IMR-90 (cell line): ENCODE results near the gene DPH7. TPM values are rescaled to one million over a fixed set of nuclear protein-coding genes. Genes with fewer than 3 reads are reported as not detected.

Source experiments
- ATAC-seq: fragments of 200-7000 bp; cut with Tn5 transposase; 2 replicates; pipeline ENCODE4 v1.9.1; 2020; ENCODE audit warnings: low read depth, mild to moderate bottlenecking, moderate library complexity
- BruUV-seq: library from RNA; stranded (reverse); fragments of 400-500 nt; replicated peaks from 2 replicates; lab custom pipeline; 2021; lab: Mats Ljungman, UMichigan
- CTCF ChIA-PET: fragments of 300-600 bp; formaldehyde crosslinking; extraction: SDS; loops from one replicate; lab custom pipeline; 2021; ENCODE audit warnings: antibody characterized with exemption; lab: Yijun Ruan, JAX
- POLR2A ChIA-PET: fragments of 300-600 bp; sonication (Branson Sonifier 250); formaldehyde crosslinking; loops from one replicate; lab custom pipeline; 2022; ENCODE audit warnings: antibody characterized with exemption; ENCODE audit not compliant: unreplicated experiment; lab: Charles Lee
- DNase-seq: peaks from one replicate; pipeline ENCODE4 v3.0.0; 2013
- H2AFZ ChIP-seq: replicated peaks from 2 replicates; pipeline ENCODE3; 2013; ENCODE audit warnings: low read length, mild to moderate bottlenecking; ENCODE audit not compliant: poor library complexity
- H2AK5ac ChIP-seq: 2 replicates; pipeline ENCODE4 v1.6.1; 2013; ENCODE audit warnings: low read depth, low read length, inconsistent platforms
- H2AK9ac ChIP-seq: replicated peaks from 2 replicates; pipeline ENCODE3; 2013; ENCODE audit warnings: mild to moderate bottlenecking, low read depth, low read length, moderate library complexity; ENCODE audit not compliant: poor library complexity
- H2BK120ac ChIP-seq: 2 replicates; pipeline ENCODE4 v1.6.1; 2013; ENCODE audit warnings: low read depth, low read length, inconsistent platforms
- H2BK15ac ChIP-seq: 3 replicates; pipeline ENCODE4 v1.6.1; 2013; ENCODE audit warnings: low read depth, low read length, inconsistent platforms
- H2BK20ac ChIP-seq: 2 replicates; pipeline ENCODE4 v1.6.1; 2013; ENCODE audit warnings: low read depth, mild to moderate bottlenecking, inconsistent platforms, low read length, moderate library complexity
- H2BK5ac ChIP-seq: 2 replicates; pipeline ENCODE4 v1.6.1; 2013; ENCODE audit warnings: mild to moderate bottlenecking, low read depth, low read length, inconsistent platforms; ENCODE audit not compliant: poor library complexity, severe bottlenecking
- H3K14ac ChIP-seq: replicated peaks from 2 replicates; pipeline ENCODE4 v1.6.1; 2013; ENCODE audit warnings: low read depth, low read length, inconsistent platforms
- H3K18ac ChIP-seq: 2 replicates; pipeline ENCODE4 v1.6.1; 2013; ENCODE audit warnings: low read depth, low read length, control low read depth
- H3K23ac ChIP-seq: 2 replicates; pipeline ENCODE4 v1.6.1; 2013; ENCODE audit warnings: low read depth, low read length, inconsistent platforms
- H3K27ac ChIP-seq: 2 replicates; pipeline ENCODE4 v1.5.1; 2013; ENCODE audit warnings: mild to moderate bottlenecking, control low read depth, low read length; ENCODE audit not compliant: insufficient read depth
- H3K27me3 ChIP-seq: 2 replicates; pipeline ENCODE4 v1.6.1; 2013; ENCODE audit warnings: low read length; ENCODE audit not compliant: control insufficient read depth, insufficient read depth
- H3K36me3 ChIP-seq: 2 replicates; pipeline ENCODE4 v1.6.1; 2013; ENCODE audit warnings: low read length, mixed read lengths; ENCODE audit not compliant: control insufficient read depth, insufficient read depth
- H3K4ac ChIP-seq: 2 replicates; pipeline ENCODE4 v1.6.1; 2013; ENCODE audit warnings: low read depth, low read length, inconsistent platforms
- H3K4me1 ChIP-seq: 2 replicates; pipeline ENCODE4 v1.6.1; 2013; ENCODE audit warnings: low read length, mixed read lengths; ENCODE audit not compliant: control insufficient read depth, insufficient read depth
- H3K4me2 ChIP-seq: 2 replicates; pipeline ENCODE4 v1.6.1; 2013; ENCODE audit warnings: low read depth, mild to moderate bottlenecking, control low read depth, low read length, moderate library complexity
- H3K4me3 ChIP-seq: 2 replicates; pipeline ENCODE4 v1.5.1; 2013; ENCODE audit warnings: low read depth, mild to moderate bottlenecking, control low read depth, low read length, moderate library complexity; ENCODE audit not compliant: insufficient read depth
- H3K56ac ChIP-seq: 2 replicates; pipeline ENCODE4 v1.6.1; 2013; ENCODE audit warnings: low read length, inconsistent platforms; ENCODE audit not compliant: insufficient read depth; ENCODE audit errors: extremely low read depth
- H3K79me1 ChIP-seq, 2 experiments: 2 replicates each; pipeline ENCODE4 v1.6.1; 2013; ENCODE audit warnings: low read length in 2 of 2, inconsistent platforms in 1 of 2, low read depth in 1 of 2
- H3K9ac ChIP-seq: 2 replicates; pipeline ENCODE4 v1.6.1; 2013; ENCODE audit warnings: low read depth, low read length, control low read depth
- H3K9me1 ChIP-seq: 2 replicates; pipeline ENCODE4 v1.6.1; 2013; ENCODE audit warnings: low read length, inconsistent platforms; ENCODE audit not compliant: insufficient read depth
- H3K9me3 ChIP-seq: 2 replicates; pipeline ENCODE4 v1.6.1; 2013; ENCODE audit warnings: low read length; ENCODE audit not compliant: control insufficient read depth, insufficient read depth
- H4K20me1 ChIP-seq: 2 replicates; pipeline ENCODE4 v1.6.1; 2013; ENCODE audit warnings: low read length, inconsistent platforms; ENCODE audit not compliant: insufficient read depth
- H4K5ac ChIP-seq: 2 replicates; pipeline ENCODE4 v1.6.1; 2013; ENCODE audit warnings: mild to moderate bottlenecking, low read depth, low read length, control low read depth
- H4K8ac ChIP-seq, 2 experiments: 2 replicates each; pipeline ENCODE4 v1.6.1; 2013; ENCODE audit warnings: low read depth in 2 of 2, low read length in 2 of 2, control low read depth in 1 of 2, inconsistent platforms in 1 of 2
- H4K91ac ChIP-seq: 2 replicates; pipeline ENCODE4 v1.6.1; 2013; ENCODE audit warnings: low read depth, low read length, inconsistent platforms; ENCODE audit not compliant: insufficient read depth
- BHLHE40 ChIP-seq: fragments of 150-350 bp; IDR thresholded peaks from 2 replicates; pipeline ENCODE4 v1.6.1; 2016; ENCODE audit warnings: mild to moderate bottlenecking, low read depth, low read length
- CEBPB ChIP-seq: IDR thresholded peaks from 2 replicates; pipeline ENCODE4 v1.6.1; 2012; ENCODE audit warnings: low read depth, low read length, improper control_type of control experiment
- CHD1 ChIP-seq: IDR thresholded peaks from 2 replicates; pipeline ENCODE4 v1.6.1; 2012; ENCODE audit warnings: low read depth, low read length, improper control_type of control experiment
- CTCF ChIP-seq: conservative IDR thresholded peaks from 2 replicates; pipeline ENCODE4 v1.5.1; 2012; ENCODE audit warnings: mild to moderate bottlenecking, low read depth, low read length, improper control_type of control experiment
- FOS ChIP-seq: fragments of 150-350 bp; IDR thresholded peaks from 2 replicates; pipeline ENCODE4 v1.6.1; 2016; ENCODE audit warnings: low read depth, low read length
- MAFK ChIP-seq: IDR thresholded peaks from 2 replicates; pipeline ENCODE4 v1.6.1; 2012; ENCODE audit warnings: low read depth, low read length, improper control_type of control experiment
- MAZ ChIP-seq: IDR thresholded peaks from 2 replicates; pipeline ENCODE4 v1.6.1; 2012; ENCODE audit warnings: low read depth, mild to moderate bottlenecking, low read length, improper control_type of control experiment, moderate library complexity, borderline replicate concordance
- MXI1 ChIP-seq: IDR thresholded peaks from 2 replicates; pipeline ENCODE4 v1.6.1; 2012; ENCODE audit warnings: low read depth, mild to moderate bottlenecking, low read length, moderate library complexity, borderline replicate concordance
- NFE2L2 ChIP-seq: fragments of 150-350 bp; IDR thresholded peaks from 2 replicates; pipeline ENCODE4 v1.6.1; 2016; ENCODE audit warnings: low read depth, mild to moderate bottlenecking, low read length
- POLR2A ChIP-seq: IDR thresholded peaks from 2 replicates; pipeline ENCODE4 v1.6.1; 2012; ENCODE audit warnings: mild to moderate bottlenecking, low read depth, low read length
- RAD21 ChIP-seq: IDR thresholded peaks from 2 replicates; pipeline ENCODE4 v1.6.1; 2012; ENCODE audit warnings: low read length, improper control_type of control experiment
- RCOR1 ChIP-seq: IDR thresholded peaks from 2 replicates; pipeline ENCODE4 v1.6.1; 2012; ENCODE audit warnings: mild to moderate bottlenecking, low read length, improper control_type of control experiment; ENCODE audit not compliant: insufficient replicate concordance
- RFX5 ChIP-seq: IDR thresholded peaks from 2 replicates; pipeline ENCODE4 v1.8.0; 2012; ENCODE audit warnings: low read depth, mild to moderate bottlenecking, low read length, moderate library complexity
- SMC3 ChIP-seq: fragments of 150-350 bp; IDR thresholded peaks from 2 replicates; pipeline ENCODE4 v1.6.1; 2016; ENCODE audit warnings: low read depth, mild to moderate bottlenecking, antibody characterized with exemption, low read length, moderate library complexity
- WGBS, 2 experiments: methylation state at CpG; one replicate each; pipeline versions ENCODE4 v1.1.5 to v1.1.7; 2013; ENCODE audit warnings: missing lambda C conversion rate in 2 of 2; ENCODE audit not compliant: insufficient read length in 1 of 2; ENCODE audit errors: extremely low coverage in 2 of 2; 5-methylcytosine and 5-hydroxymethylcytosine counted together
- dilution Hi-C: fragments of 300-500 bp; cut with HindIII; formaldehyde crosslinking; loops from one replicate; pipeline ENCODE4 v1.14.3; 2018; ENCODE audit warnings: low sequenced_read_pairs; ENCODE audit not compliant: unreplicated experiment
- in situ Hi-C: fragments of 300-500 bp; cut with MboI; formaldehyde crosslinking; loops from 3 replicates; pipeline ENCODE4 v1.14.3; 2019; ENCODE audit warnings: low sequenced_read_pairs, inconsistent platforms, mixed read lengths
- intact Hi-C: fragments of 100-400 bp; cut with micrococcal nuclease; formaldehyde crosslinking; loops from 2 replicates; pipeline ENCODE4 v1.10.0; 2022
- polyA plus RNA-seq, 3 experiments: library from polyadenylated mRNA; depleted of rRNA; stranded (reverse); fragments of >200 nt; gene quantifications; 2 replicates each; pipeline ENCODE4 v1.2.3, GENCODE V29; 2012; ENCODE audit warnings: low replicate concordance in 1 of 3
- total RNA-seq: library from RNA; depleted of rRNA; stranded (reverse); fragments of >200 nt; gene quantifications from 2 replicates; pipeline ENCODE4 v1.2.3, GENCODE V29; 2012
- TF ChIP-seq, protein P1 (sequence below): fragments of 150-350 bp; IDR thresholded peaks from 2 replicates; pipeline ENCODE4 v1.6.1; 2017; ENCODE audit warnings: mild to moderate bottlenecking, antibody characterized with exemption, low read length, low read depth
- TF ChIP-seq, protein P2 (sequence below): fragments of 150-350 bp; IDR thresholded peaks from 2 replicates; pipeline ENCODE4 v1.6.1; 2016; ENCODE audit warnings: low read depth, mild to moderate bottlenecking, low read length, moderate library complexity, borderline replicate concordance

DPH7 gene
- total and polyA plus RNA-seq, 2 of the 4 experiments (the other 2 are of a cell fraction): 12.5 to 33.7 TPM

DNA sequence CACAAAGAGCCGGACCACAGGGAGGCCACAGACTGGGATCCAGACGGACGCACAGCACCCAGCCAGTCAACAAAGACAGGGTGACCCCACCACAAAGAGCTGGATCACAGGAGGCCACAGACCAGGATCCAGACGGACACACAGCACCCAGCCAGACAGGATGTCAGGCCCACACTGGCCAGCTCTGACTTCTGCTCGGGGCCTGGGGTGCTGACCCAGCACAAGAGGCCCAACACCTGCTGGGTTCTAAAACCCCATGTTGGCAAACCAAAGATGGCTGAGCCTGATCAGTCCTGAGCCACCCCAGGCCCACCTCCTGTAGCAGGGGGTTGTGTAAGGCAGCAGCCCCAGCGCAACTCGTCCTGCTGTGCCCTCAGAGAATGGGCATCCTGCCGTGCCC lies 5.2 kb upstream of the DPH7 start:
- no TSS peak for BruUV-seq
- H3K14ac ChIP-seq: no peak overlapping the region
- dilution Hi-C loops (no loop called here), in situ Hi-C loops (no loop called here), intact Hi-C loops (no loop called here)
- no peak overlapping the region for H2BK5ac ChIP-seq
- no peaks in the 10 kb centered on the region for H3K9me1 ChIP-seq
- TF ChIP-seq SMC3: no peak
- no peak for TF ChIP-seq CHD1
- TF ChIP-seq MAZ: no peak
- no peak for TF ChIP-seq POLR2A
- TF ChIP-seq, protein P1, sequence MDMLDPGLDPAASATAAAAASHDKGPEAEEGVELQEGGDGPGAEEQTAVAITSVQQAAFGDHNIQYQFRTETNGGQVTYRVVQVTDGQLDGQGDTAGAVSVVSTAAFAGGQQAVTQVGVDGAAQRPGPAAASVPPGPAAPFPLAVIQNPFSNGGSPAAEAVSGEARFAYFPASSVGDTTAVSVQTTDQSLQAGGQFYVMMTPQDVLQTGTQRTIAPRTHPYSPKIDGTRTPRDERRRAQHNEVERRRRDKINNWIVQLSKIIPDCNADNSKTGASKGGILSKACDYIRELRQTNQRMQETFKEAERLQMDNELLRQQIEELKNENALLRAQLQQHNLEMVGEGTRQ: no peak
- no peak for TF ChIP-seq MXI1
- no peak for TF ChIP-seq FOS
- no peak for TF ChIP-seq NFE2L2
- TF ChIP-seq RCOR1: no peak
- TF ChIP-seq BHLHE40: no peak
- no peak for TF ChIP-seq CEBPB
- no peak for TF ChIP-seq RFX5
- TF ChIP-seq, protein P2, sequence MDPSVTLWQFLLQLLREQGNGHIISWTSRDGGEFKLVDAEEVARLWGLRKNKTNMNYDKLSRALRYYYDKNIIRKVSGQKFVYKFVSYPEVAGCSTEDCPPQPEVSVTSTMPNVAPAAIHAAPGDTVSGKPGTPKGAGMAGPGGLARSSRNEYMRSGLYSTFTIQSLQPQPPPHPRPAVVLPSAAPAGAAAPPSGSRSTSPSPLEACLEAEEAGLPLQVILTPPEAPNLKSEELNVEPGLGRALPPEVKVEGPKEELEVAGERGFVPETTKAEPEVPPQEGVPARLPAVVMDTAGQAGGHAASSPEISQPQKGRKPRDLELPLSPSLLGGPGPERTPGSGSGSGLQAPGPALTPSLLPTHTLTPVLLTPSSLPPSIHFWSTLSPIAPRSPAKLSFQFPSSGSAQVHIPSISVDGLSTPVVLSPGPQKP: no peak
- TF ChIP-seq MAFK: no peak
- no peak for TF ChIP-seq RAD21
- no peak for TF ChIP-seq CTCF
- no peak overlapping the region for H3K18ac ChIP-seq
- ATAC-seq: no peak
- H3K4me3 ChIP-seq: no peak overlapping the region
- H3K23ac ChIP-seq: no peak overlapping the region
- DNase-seq: no peak
- H2AFZ ChIP-seq: no peak overlapping the region
- H3K27ac ChIP-seq: no peak overlapping the region
- peaks cover 5% of the 10 kb centered on the region; the same call in 1 of the 2 replicates for H4K20me1 ChIP-seq
- no peak overlapping the region for H3K4ac ChIP-seq
- H3K9ac ChIP-seq: no peak overlapping the region
- H3K4me2 ChIP-seq: no peak overlapping the region
- H3K79me1 ChIP-seq: peaks cover 7 to 33% of the 10 kb centered on the region in 2 experiments
- peaks cover 2% of the 10 kb centered on the region; the same call in 1 of the 2 replicates for H3K4me1 ChIP-seq
- no peak overlapping the region for H3K56ac ChIP-seq
- 77% methylated on average over 5 of the region's 8 CpGs; no CpG with 5 or more reads in 1 of the 2 experiments for WGBS, 2 experiments
- H4K91ac ChIP-seq: no peak overlapping the region
- ChIA-PET POLR2A (no interaction called here), CTCF (no interaction called here)
- H2BK15ac ChIP-seq: no peak overlapping the region
- no peak overlapping the region for H2AK9ac ChIP-seq
- H3K9me3 ChIP-seq: no peaks in the 10 kb centered on the region
- no peak overlapping the region for H2AK5ac ChIP-seq
- H3K27me3 ChIP-seq: no peaks in the 10 kb centered on the region
- no peak overlapping the region for H4K5ac ChIP-seq
- H3K36me3 ChIP-seq: peaks cover 44% of the 10 kb centered on the region
- no peak overlapping the region for H4K8ac ChIP-seq
- no peak overlapping the region for H2BK120ac ChIP-seq
- no peak overlapping the region for H2BK20ac ChIP-seq
